ENCODE measurements around the gene ADRB1.

Gene ADRB1

GRCh38 chr10:114015708-114016107, 28.0 kb upstream of the ADRB1 start:
- H3K36me3 ChIP-seq (ENCODE audit: control insufficient read depth in 2 of 2, insufficient read depth in 2 of 2, low read length in 2 of 2), result no peaks in the 10 kb centered on the region
- no peak overlapping the region for H3K27ac ChIP-seq (ENCODE audit: low read length)
- no peaks in the 10 kb centered on the region for H3K9me3 ChIP-seq (ENCODE audit: control insufficient read depth in 2 of 2, low read length in 2 of 2)
- H3K4me1 ChIP-seq (ENCODE audit: control insufficient read depth, insufficient read depth, low read length), result no peaks in the 10 kb centered on the region
- no peak overlapping the region for H3K4me3 ChIP-seq (ENCODE audit: low read length in 2 of 2)
- H3K27me3 ChIP-seq (ENCODE audit: control insufficient read depth in 1 of 2, insufficient read depth in 2 of 2, low read length in 2 of 2), result peaks cover 0 to 2% of the 10 kb centered on the region in 2 donors
- H3K9ac ChIP-seq (ENCODE audit: low read length in 2 of 2), result no peak overlapping the region

DNA sequence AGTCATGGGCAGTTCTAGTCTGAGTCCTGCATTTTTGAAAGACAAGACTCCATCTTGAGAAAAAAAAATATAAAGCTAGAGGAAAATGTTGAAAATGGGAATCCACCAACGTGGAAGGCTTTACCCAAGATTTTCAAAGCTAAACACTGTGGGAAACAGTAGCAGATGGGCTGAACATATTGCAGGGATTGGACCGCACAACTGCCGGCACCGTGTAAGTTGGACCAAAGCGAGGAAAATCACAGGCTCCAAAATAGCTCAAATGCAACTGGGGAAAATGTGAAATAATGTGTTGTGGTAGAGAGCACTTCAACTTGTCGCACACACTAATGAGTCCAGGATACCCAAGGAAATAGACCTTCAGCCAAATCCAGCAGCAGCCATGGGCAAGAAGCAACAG, 26.4 kb upstream of the ADRB1 start:
- H3K9ac ChIP-seq (ENCODE audit: low read length in 2 of 2), result no peak overlapping the region
- H3K4me3 ChIP-seq (ENCODE audit: low read length in 2 of 2), result no peak overlapping the region
- no peaks in the 10 kb centered on the region for H3K9me3 ChIP-seq (ENCODE audit: control insufficient read depth in 2 of 2, low read length in 2 of 2)
- H3K4me1 ChIP-seq (ENCODE audit: control insufficient read depth, insufficient read depth, low read length), result no peaks in the 10 kb centered on the region
- H3K27me3 ChIP-seq (ENCODE audit: control insufficient read depth in 1 of 2, insufficient read depth in 2 of 2, low read length in 2 of 2), result peaks cover 0 to 2% of the 10 kb centered on the region in 2 donors
- no peak overlapping the region for H3K27ac ChIP-seq (ENCODE audit: low read length)
- H3K36me3 ChIP-seq (ENCODE audit: control insufficient read depth in 2 of 2, insufficient read depth in 2 of 2, low read length in 2 of 2), result no peaks in the 10 kb centered on the region

- H3K27ac ChIP-seq (ENCODE audit: low read length), result no peak overlapping the region
- no peaks in the 10 kb centered on the region for H3K36me3 ChIP-seq (ENCODE audit: control insufficient read depth in 2 of 2, insufficient read depth in 2 of 2, low read length in 2 of 2)
- no peaks in the 10 kb centered on the region for H3K4me1 ChIP-seq (ENCODE audit: control insufficient read depth, insufficient read depth, low read length)
- H3K9me3 ChIP-seq (ENCODE audit: control insufficient read depth in 2 of 2, low read length in 2 of 2), result no peaks in the 10 kb centered on the region
- H3K9ac ChIP-seq (ENCODE audit: low read length in 2 of 2), result no peak overlapping the region
- peaks cover 0 to 2% of the 10 kb centered on the region in 2 donors for H3K27me3 ChIP-seq (ENCODE audit: control insufficient read depth in 1 of 2, insufficient read depth in 2 of 2, low read length in 2 of 2)
- H3K4me3 ChIP-seq (ENCODE audit: low read length in 2 of 2), result no peak overlapping the region
These were observed 25.8 kb upstream of the ADRB1 start for GRCh38 chr10:114017873-114018272.

- Histone ChIP-seq H3K36me3 (ENCODE audit: control insufficient read depth in 2 of 2, insufficient read depth in 2 of 2, low read length in 2 of 2) (no peaks in the 10 kb centered on the region), H3K9me3 (ENCODE audit: control insufficient read depth in 2 of 2, low read length in 2 of 2) (no peaks in the 10 kb centered on the region), H3K4me3 (ENCODE audit: low read length in 2 of 2) (no peak overlapping the region), H3K4me1 (ENCODE audit: control insufficient read depth, insufficient read depth, low read length) (no peaks in the 10 kb centered on the region), H3K9ac (ENCODE audit: low read length in 2 of 2) (no peak overlapping the region), H3K27ac (ENCODE audit: low read length) (no peak overlapping the region), H3K27me3 (ENCODE audit: control insufficient read depth in 1 of 2, insufficient read depth in 2 of 2, low read length in 2 of 2) (no peaks in the 10 kb centered on the region)
These were observed 24.4 kb upstream of the ADRB1 start for GRCh38 chr10:114019226-114019625.

DNA sequence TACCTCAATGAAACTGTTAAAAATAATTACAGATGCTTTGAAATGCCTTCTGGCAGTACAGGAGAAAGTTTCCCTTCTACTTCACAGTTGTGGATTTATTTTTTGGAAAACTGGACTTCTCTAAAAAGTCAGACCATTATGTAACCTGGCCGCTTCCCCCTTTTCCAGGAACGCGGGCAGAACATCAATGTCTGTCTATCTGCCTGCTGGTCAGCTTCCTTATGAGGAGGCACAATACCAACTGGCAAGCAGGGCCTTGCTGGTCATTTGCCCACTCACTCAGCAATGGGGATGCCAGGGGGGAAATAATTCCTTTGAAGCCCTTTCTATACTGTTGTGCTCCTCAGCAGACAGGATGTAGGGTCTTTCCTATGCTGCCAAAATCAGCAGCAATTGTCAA, 22.5 kb upstream of the ADRB1 start:
- Histone ChIP-seq H3K27ac (ENCODE audit: low read length) (no peak overlapping the region), H3K36me3 (ENCODE audit: control insufficient read depth in 2 of 2, insufficient read depth in 2 of 2, low read length in 2 of 2) (no peaks in the 10 kb centered on the region), H3K4me1 (ENCODE audit: control insufficient read depth, insufficient read depth, low read length) (no peaks in the 10 kb centered on the region), H3K4me3 (ENCODE audit: low read length in 2 of 2) (no peak overlapping the region), H3K27me3 (ENCODE audit: control insufficient read depth in 1 of 2, insufficient read depth in 2 of 2, low read length in 2 of 2) (no peaks in the 10 kb centered on the region), H3K9ac (ENCODE audit: low read length in 2 of 2) (no peak overlapping the region), H3K9me3 (ENCODE audit: control insufficient read depth in 2 of 2, low read length in 2 of 2) (no peaks in the 10 kb centered on the region)

GRCh38 chr10:114021717-114022680, 21.7 kb upstream of the ADRB1 start:
- Histone ChIP-seq H3K9ac (ENCODE audit: low read length in 2 of 2) (no peak overlapping the region), H3K27me3 (ENCODE audit: control insufficient read depth in 1 of 2, insufficient read depth in 2 of 2, low read length in 2 of 2) (no peaks in the 10 kb centered on the region), H3K4me1 (ENCODE audit: control insufficient read depth, insufficient read depth, low read length) (no peaks in the 10 kb centered on the region), H3K27ac (ENCODE audit: low read length) (no peak overlapping the region), H3K36me3 (ENCODE audit: control insufficient read depth in 2 of 2, insufficient read depth in 2 of 2, low read length in 2 of 2) (no peaks in the 10 kb centered on the region), H3K9me3 (ENCODE audit: control insufficient read depth in 2 of 2, low read length in 2 of 2) (no peaks in the 10 kb centered on the region), H3K4me3 (ENCODE audit: low read length in 2 of 2) (no peak overlapping the region)

DNA sequence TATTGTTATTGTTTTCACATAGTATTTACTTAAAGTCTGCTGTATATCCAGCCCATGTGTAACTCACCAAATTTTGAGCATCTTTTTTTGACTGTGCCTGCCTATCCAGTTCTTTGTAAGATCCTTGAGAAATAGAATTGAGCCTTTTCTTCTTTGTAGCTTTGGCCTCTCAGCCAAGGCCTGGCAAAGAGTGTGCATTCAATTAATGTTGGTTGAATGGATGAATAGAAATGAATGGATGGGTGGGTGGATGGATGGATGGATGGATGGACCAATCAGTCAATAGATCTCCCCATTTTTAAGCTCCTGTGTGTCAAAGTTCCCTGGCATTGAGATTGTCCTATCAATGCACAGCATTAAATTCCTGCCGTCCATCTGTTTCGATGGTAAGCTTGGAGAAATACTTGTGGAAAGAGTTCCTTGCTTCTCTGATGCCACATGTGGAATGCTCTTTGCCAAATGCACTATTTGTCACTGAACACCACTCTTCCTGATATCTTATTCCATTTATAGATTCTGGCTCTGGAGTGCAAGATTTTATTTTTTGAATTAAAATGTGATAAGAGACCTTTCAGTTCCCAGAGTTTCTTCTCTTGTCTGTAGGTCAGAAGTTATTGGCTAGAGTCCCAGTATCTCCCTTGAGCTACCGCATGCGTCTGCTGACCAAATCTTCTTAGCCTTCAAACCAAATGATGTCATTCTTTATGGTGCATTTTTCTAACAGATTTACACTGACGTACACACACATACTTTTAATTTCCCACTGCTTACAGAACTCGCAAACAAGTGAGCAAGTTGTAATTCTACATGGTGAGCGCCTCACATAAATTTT, 20.7 kb upstream of the ADRB1 start:
- no peak overlapping the region for H3K4me3 ChIP-seq (ENCODE audit: low read length in 2 of 2)
- H3K9ac ChIP-seq (ENCODE audit: low read length in 2 of 2), result no peak overlapping the region
- H3K9me3 ChIP-seq (ENCODE audit: control insufficient read depth in 2 of 2, low read length in 2 of 2), result no peaks in the 10 kb centered on the region
- no peaks in the 10 kb centered on the region for H3K36me3 ChIP-seq (ENCODE audit: control insufficient read depth in 2 of 2, insufficient read depth in 2 of 2, low read length in 2 of 2)
- H3K4me1 ChIP-seq (ENCODE audit: control insufficient read depth, insufficient read depth, low read length), result no peaks in the 10 kb centered on the region
- H3K27me3 ChIP-seq (ENCODE audit: control insufficient read depth in 1 of 2, insufficient read depth in 2 of 2, low read length in 2 of 2), result peaks cover 0 to under 1% of the 10 kb centered on the region in 2 donors
- no peak overlapping the region for H3K27ac ChIP-seq (ENCODE audit: low read length)

DNA sequence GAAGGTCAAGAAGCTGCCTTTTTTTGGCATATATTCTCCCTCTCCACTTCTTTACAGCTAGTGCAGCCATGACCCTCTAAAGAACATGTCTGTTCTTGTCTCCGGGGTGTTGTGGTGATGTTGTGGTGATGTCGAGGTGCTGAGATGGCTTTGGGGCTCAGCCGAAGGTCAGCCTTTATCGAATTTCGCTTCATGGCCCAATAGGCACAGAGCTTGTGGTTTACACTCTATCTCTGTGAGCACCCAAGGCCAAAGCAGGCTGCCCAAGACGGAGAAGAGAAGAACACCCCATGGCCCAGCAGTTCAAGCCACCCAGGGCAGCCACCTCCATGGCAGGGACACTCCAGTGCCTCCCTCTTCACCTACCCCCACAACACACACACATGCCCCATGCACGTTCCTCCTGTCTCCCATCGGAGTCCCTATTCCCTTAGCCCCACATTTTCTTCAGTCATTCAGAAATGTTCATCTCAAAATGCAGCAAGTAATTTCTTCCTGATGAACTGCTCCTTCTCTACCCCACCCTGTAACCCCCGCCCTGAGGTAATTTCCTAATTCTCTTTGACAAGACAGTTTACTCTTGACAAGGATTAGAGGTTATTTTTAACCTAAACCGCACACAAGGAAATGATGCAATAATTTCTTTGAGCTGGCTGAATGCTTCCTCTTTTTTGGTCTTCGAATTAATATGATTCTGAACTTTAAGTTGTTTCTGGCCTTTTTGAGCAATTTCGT, 18.6 kb upstream of the ADRB1 start:
- no peaks in the 10 kb centered on the region for H3K4me1 ChIP-seq (ENCODE audit: control insufficient read depth, insufficient read depth, low read length)
- H3K36me3 ChIP-seq (ENCODE audit: control insufficient read depth in 2 of 2, insufficient read depth in 2 of 2, low read length in 2 of 2), result no peaks in the 10 kb centered on the region
- H3K27me3 ChIP-seq (ENCODE audit: control insufficient read depth in 1 of 2, insufficient read depth in 2 of 2, low read length in 2 of 2), result peaks cover 0 to 2% of the 10 kb centered on the region in 2 donors
- no peak overlapping the region for H3K9ac ChIP-seq (ENCODE audit: low read length in 2 of 2)
- no peaks in the 10 kb centered on the region for H3K9me3 ChIP-seq (ENCODE audit: control insufficient read depth in 2 of 2, low read length in 2 of 2)
- H3K4me3 ChIP-seq (ENCODE audit: low read length in 2 of 2), result no peak overlapping the region
- H3K27ac ChIP-seq (ENCODE audit: low read length), result no peak overlapping the region

GRCh38 chr10:114025611-114026130, 18.0 kb upstream of the ADRB1 start:
- no peak overlapping the region for H3K4me3 ChIP-seq (ENCODE audit: low read length in 2 of 2)
- H3K9ac ChIP-seq (ENCODE audit: low read length in 2 of 2), result no peak overlapping the region
- H3K4me1 ChIP-seq (ENCODE audit: control insufficient read depth, insufficient read depth, low read length), result no peaks in the 10 kb centered on the region
- no peak overlapping the region for H3K27ac ChIP-seq (ENCODE audit: low read length)
- H3K9me3 ChIP-seq (ENCODE audit: control insufficient read depth in 2 of 2, low read length in 2 of 2), result no peaks in the 10 kb centered on the region
- H3K36me3 ChIP-seq (ENCODE audit: control insufficient read depth in 2 of 2, insufficient read depth in 2 of 2, low read length in 2 of 2), result no peaks in the 10 kb centered on the region
- H3K27me3 ChIP-seq (ENCODE audit: control insufficient read depth in 1 of 2, insufficient read depth in 2 of 2, low read length in 2 of 2), result peaks cover 0 to 2% of the 10 kb centered on the region in 2 donors

Data from stomach smooth muscle (tissue), 2 donors.